Osteoblast (primary cell): Measurements from ENCODE around the gene ARHGAP8. TPM values are rescaled to one million over a fixed set of nuclear protein-coding genes. Genes with fewer than 3 reads are reported as not detected.

Source experiments
- DNase-seq: peaks from one replicate; pipeline ENCODE4 v3.0.0; 2011; ENCODE audit warnings: low spot score, mixed read lengths; ENCODE audit not compliant: insufficient read length; ENCODE audit errors: missing footprints
- H2AFZ ChIP-seq: 2 replicates; pipeline ENCODE4 v1.6.0; 2011; ENCODE audit warnings: mild to moderate bottlenecking, low read length
- H3K27ac ChIP-seq: 2 replicates; pipeline ENCODE4 v1.5.1; 2011; ENCODE audit warnings: mild to moderate bottlenecking, low read depth, low read length, moderate library complexity
- H3K27me3 ChIP-seq: 2 replicates; pipeline ENCODE4 v1.6.0; 2012; ENCODE audit warnings: mild to moderate bottlenecking, control low read depth, inconsistent platforms, low read length, moderate library complexity; ENCODE audit not compliant: insufficient read depth
- H3K36me3 ChIP-seq: 2 replicates; pipeline ENCODE4 v1.5.1; 2011; ENCODE audit warnings: mild to moderate bottlenecking, low read length, control low read depth, moderate library complexity; ENCODE audit not compliant: insufficient read depth
- H3K4me1 ChIP-seq: 2 replicates; pipeline ENCODE4 v1.5.1; 2011; ENCODE audit warnings: mild to moderate bottlenecking, low read length, control low read depth, moderate library complexity; ENCODE audit not compliant: insufficient read depth
- H3K4me2 ChIP-seq: 2 replicates; pipeline ENCODE4 v1.6.0; 2011; ENCODE audit warnings: mild to moderate bottlenecking, low read length; ENCODE audit not compliant: insufficient read depth
- H3K4me3 ChIP-seq: fragments of 200-600 bp; sonication (generic); 3 replicates; pipeline ENCODE4 v1.5.1; 2012; ENCODE audit warnings: mild to moderate bottlenecking, low read length, inconsistent platforms; ENCODE audit not compliant: insufficient read depth
- H3K79me2 ChIP-seq: 2 replicates; pipeline ENCODE4 v1.6.0; 2012; ENCODE audit warnings: mild to moderate bottlenecking, low read length, control low read depth, inconsistent platforms; ENCODE audit not compliant: insufficient read depth
- H3K9me3 ChIP-seq: 2 replicates; pipeline ENCODE4 v1.5.1; 2011; ENCODE audit warnings: low read depth, low read length, control low read depth
- H4K20me1 ChIP-seq: 2 replicates; pipeline ENCODE4 v1.6.0; 2012; ENCODE audit warnings: mild to moderate bottlenecking, low read length, control low read depth; ENCODE audit not compliant: insufficient read depth
- CTCF ChIP-seq: IDR thresholded peaks from 2 replicates; pipeline ENCODE4 v1.5.1; 2011; ENCODE audit warnings: mild to moderate bottlenecking, low read depth, low read length, moderate library complexity; ENCODE audit errors: extremely low read depth
- total RNA-seq: library from RNA; depleted of rRNA; stranded (reverse); fragments of >200 nt; gene quantifications from 2 replicates; pipeline ENCODE4 v1.2.3, GENCODE V29; 2012

ARHGAP8 gene
- total RNA-seq, 1 donor = 0.36 TPM

GRCh38 chr22:44837481-44837880, 85.1 kb downstream of the ARHGAP8 start:
- Histone ChIP-seq H3K27ac (no peak overlapping the region), H2AFZ (no peak overlapping the region), H3K79me2 (no peaks in the 10 kb centered on the region), H3K4me2 (no peak overlapping the region), H3K36me3 (no peaks in the 10 kb centered on the region), H4K20me1 (no peaks in the 10 kb centered on the region), H3K4me3 (no peak overlapping the region), H3K27me3 (peaks cover 23% of the 10 kb centered on the region), H3K9me3 (no peaks in the 10 kb centered on the region), H3K4me1 (no peaks in the 10 kb centered on the region)
- no peak for TF ChIP-seq CTCF
- DNase-seq = no peak

- no peaks in the 10 kb centered on the region for H4K20me1 ChIP-seq
- no peaks in the 10 kb centered on the region for H3K4me1 ChIP-seq
- H3K27me3 ChIP-seq = peaks cover 23% of the 10 kb centered on the region
- H3K79me2 ChIP-seq = no peaks in the 10 kb centered on the region
- no peak overlapping the region for H2AFZ ChIP-seq
- peak; percentile 29 for DNase-seq
- H3K27ac ChIP-seq = no peak overlapping the region
- H3K4me2 ChIP-seq = no peak overlapping the region
- no peak overlapping the region for H3K4me3 ChIP-seq
- no peaks in the 10 kb centered on the region for H3K36me3 ChIP-seq
- no peak for TF ChIP-seq CTCF
- H3K9me3 ChIP-seq = no peaks in the 10 kb centered on the region
These were observed 86.1 kb downstream of the ARHGAP8 start for GRCh38 chr22:44838316-44839016.

GRCh38 chr22:44839061-44839460, 86.7 kb downstream of the ARHGAP8 start:
- Histone ChIP-seq H3K79me2 (no peaks in the 10 kb centered on the region), H3K27me3 (peaks cover 23% of the 10 kb centered on the region), H4K20me1 (no peaks in the 10 kb centered on the region), H2AFZ (no peak overlapping the region), H3K27ac (no peak overlapping the region), H3K4me2 (no peak overlapping the region), H3K36me3 (no peaks in the 10 kb centered on the region), H3K4me3 (no peak overlapping the region), H3K4me1 (no peaks in the 10 kb centered on the region), H3K9me3 (no peaks in the 10 kb centered on the region)
- DNase-seq = no peak
- no peak for TF ChIP-seq CTCF

- Histone ChIP-seq H3K36me3 (no peaks in the 10 kb centered on the region), H3K4me2 (no peak overlapping the region), H3K9me3 (no peaks in the 10 kb centered on the region), H4K20me1 (no peaks in the 10 kb centered on the region), H3K27me3 (peaks cover 23% of the 10 kb centered on the region), H3K4me3 (no peak overlapping the region), H3K4me1 (no peaks in the 10 kb centered on the region), H2AFZ (no peak overlapping the region), H3K27ac (no peak overlapping the region), H3K79me2 (no peaks in the 10 kb centered on the region)
- TF ChIP-seq CTCF = no peak
- no peak for DNase-seq
These were observed 87.3 kb downstream of the ARHGAP8 start for GRCh38 chr22:44839721-44840120.
